OCI-LY7 (cell line): ENCODE results near the gene PLSCR2.

ENCODE experiments used
- CTCF ChIP-seq: fragments of 200-600 bp; sonication (generic); conservative IDR thresholded peaks from 2 replicates; pipeline ENCODE4 v1.5.1; 2014; ENCODE audit warnings: mild to moderate bottlenecking, antibody characterized with exemption, low read length, moderate library complexity, mixed read lengths
- EZH2phosphoT487 ChIP-seq: fragments of 200-600 bp; sonication (generic); IDR thresholded peaks from 2 replicates; pipeline ENCODE4 v1.6.1; 2018; ENCODE audit warnings: low read depth, borderline replicate concordance, mild to moderate bottlenecking, mixed run types, antibody characterized with exemption, low read length, moderate library complexity, mixed read lengths

DNA sequence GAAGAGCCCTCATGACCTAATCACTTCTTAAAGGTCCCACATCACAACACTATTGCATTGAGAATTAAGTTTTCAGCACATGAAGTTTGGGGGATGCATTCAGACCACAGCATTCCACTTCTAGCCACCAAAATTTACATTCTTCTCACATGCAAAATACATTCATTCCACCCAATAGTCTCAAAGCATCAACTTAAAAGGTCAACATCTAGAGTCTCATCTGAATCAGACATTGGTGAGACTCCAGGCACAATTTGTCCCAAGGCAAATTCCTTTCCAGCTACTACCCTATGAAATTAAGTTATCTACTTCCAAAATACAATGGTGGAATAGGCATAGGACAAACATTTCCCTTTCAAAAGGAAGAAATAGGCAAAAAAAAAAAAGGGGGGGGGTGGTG, 64.9 kb downstream of the PLSCR2 start:
- TF ChIP-seq CTCF, result no peak
- no peak for TF ChIP-seq EZH2phosphoT487
